Measurements from ENCODE around the gene SLFN12L.
"Not testable (repeated sequence)": the region's sequence is repeated elsewhere in the genome, so short reads cannot be mapped to it uniquely, and the experiment has no call there.

SLFN12L gene

GRCh38 chr17:35529866-35530265, 7.6 kb downstream of the SLFN12L start:
- DNase-seq = no peak
- H3K27ac ChIP-seq (ENCODE audit: insufficient read depth, low read length, poor library complexity, severe bottlenecking) = no peak overlapping the region
- no peaks in the 10 kb centered on the region for H3K27me3 ChIP-seq (replicated peaks; ENCODE audit: control insufficient read depth, insufficient read depth, low read length, poor library complexity, severe bottlenecking)
- H3K4me1 ChIP-seq (ENCODE audit: control insufficient read depth, insufficient read depth, low read length, poor library complexity, severe bottlenecking) = peaks cover 15% of the 10 kb centered on the region
- H3K9me3 ChIP-seq (ENCODE audit: control insufficient read depth, low read length) = no peaks in the 10 kb centered on the region
- H3K4me3 ChIP-seq (ENCODE audit: insufficient read depth, low read depth, low read length, poor library complexity, severe bottlenecking) = no peak overlapping the region
- no peaks in the 10 kb centered on the region for H3K36me3 ChIP-seq (ENCODE audit: control insufficient read depth, insufficient read depth, low read length)

GRCh38 chr17:35529326-35529725, 8.2 kb downstream of the SLFN12L start:
- not testable (repeated sequence) for DNase-seq; H3K9me3 ChIP-seq (ENCODE audit: control insufficient read depth, low read length); H3K27me3 ChIP-seq (replicated peaks; ENCODE audit: control insufficient read depth, insufficient read depth, low read length, poor library complexity, severe bottlenecking); H3K27ac ChIP-seq (ENCODE audit: insufficient read depth, low read length, poor library complexity, severe bottlenecking); H3K4me3 ChIP-seq (ENCODE audit: insufficient read depth, low read depth, low read length, poor library complexity, severe bottlenecking); H3K36me3 ChIP-seq (ENCODE audit: control insufficient read depth, insufficient read depth, low read length)
- peaks cover 17% of the 10 kb centered on the region for H3K4me1 ChIP-seq (ENCODE audit: control insufficient read depth, insufficient read depth, low read length, poor library complexity, severe bottlenecking)

DNA sequence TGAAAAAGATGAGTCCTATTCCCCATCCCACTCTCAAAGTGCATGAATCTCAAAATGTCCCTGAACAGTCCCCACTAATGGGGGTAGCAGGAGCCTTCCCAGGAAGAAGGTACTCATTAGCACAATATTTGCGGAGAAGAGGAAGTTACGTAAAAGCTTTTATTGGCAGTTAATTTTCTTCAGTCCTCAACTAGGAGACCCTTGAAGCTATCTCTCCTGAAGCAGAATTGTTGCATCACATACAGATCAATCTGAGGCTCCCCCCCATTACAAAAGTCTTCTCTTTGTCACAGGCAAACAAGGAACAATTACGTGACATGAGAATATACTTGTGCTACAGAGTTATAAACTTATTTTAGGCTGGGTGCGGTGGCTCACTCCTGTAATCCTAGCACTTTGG, 14.2 kb downstream of the SLFN12L start:
- DNase-seq = no peak
- peaks cover 57% of the 10 kb centered on the region for H3K4me1 ChIP-seq (ENCODE audit: control insufficient read depth, insufficient read depth, low read length, poor library complexity, severe bottlenecking)

GRCh38 chr17:35521654-35522256, 15.7 kb downstream of the SLFN12L start:
- Histone ChIP-seq H3K4me1 (ENCODE audit: control insufficient read depth, insufficient read depth, low read length, poor library complexity, severe bottlenecking) (peaks cover 57% of the 10 kb centered on the region), H3K4me3 (ENCODE audit: insufficient read depth, low read depth, low read length, poor library complexity, severe bottlenecking) (peak overlapping the region; percentile 38), H3K27ac (ENCODE audit: insufficient read depth, low read length, poor library complexity, severe bottlenecking) (peak overlapping the region; percentile 53)
- H3K27me3 ChIP-seq (replicated peaks; ENCODE audit: control insufficient read depth, insufficient read depth, low read length, poor library complexity, severe bottlenecking); H3K36me3 ChIP-seq (ENCODE audit: control insufficient read depth, insufficient read depth, low read length); H3K9me3 ChIP-seq (ENCODE audit: control insufficient read depth, low read length): not testable (repeated sequence)
- peak; percentile 33 to 52 (median 48) for DNase-seq

More for the DNA sequence above, 14.2 kb downstream of the SLFN12L start:
- H3K27ac ChIP-seq (ENCODE audit: insufficient read depth, low read length, poor library complexity, severe bottlenecking) = peak overlapping the region; percentile 51
- no peak overlapping the region for H3K4me3 ChIP-seq (ENCODE audit: insufficient read depth, low read depth, low read length, poor library complexity, severe bottlenecking)
- H3K36me3 ChIP-seq (ENCODE audit: control insufficient read depth, insufficient read depth, low read length) = peaks cover 8% of the 10 kb centered on the region
- H3K9me3 ChIP-seq (ENCODE audit: control insufficient read depth, low read length) = no peaks in the 10 kb centered on the region
- H3K27me3 ChIP-seq (replicated peaks; ENCODE audit: control insufficient read depth, insufficient read depth, low read length, poor library complexity, severe bottlenecking) = no peaks in the 10 kb centered on the region

DNA sequence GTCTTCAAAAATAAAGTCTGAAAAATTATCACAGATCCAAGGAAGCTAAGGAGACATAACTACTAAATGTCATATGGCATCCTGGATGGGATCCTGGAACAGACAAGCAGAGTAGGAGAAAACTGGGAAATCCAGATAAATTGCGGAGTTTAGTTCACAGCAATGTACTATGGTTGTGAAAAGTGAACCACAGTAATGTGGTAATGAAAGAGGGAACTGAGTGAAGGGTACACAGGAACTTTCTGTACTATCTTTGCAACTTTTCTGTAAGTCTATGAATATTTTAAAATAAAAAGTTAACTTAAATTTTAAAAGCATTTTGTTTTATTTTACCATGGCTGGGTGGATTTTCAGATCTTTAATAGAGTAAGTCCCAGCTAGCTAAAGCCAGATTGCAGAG, 16.3 kb downstream of the SLFN12L start:
- peaks cover 8% of the 10 kb centered on the region for H3K36me3 ChIP-seq (ENCODE audit: control insufficient read depth, insufficient read depth, low read length)
- no peaks in the 10 kb centered on the region for H3K27me3 ChIP-seq (replicated peaks; ENCODE audit: control insufficient read depth, insufficient read depth, low read length, poor library complexity, severe bottlenecking)
- H3K4me1 ChIP-seq (ENCODE audit: control insufficient read depth, insufficient read depth, low read length, poor library complexity, severe bottlenecking) = peaks cover 57% of the 10 kb centered on the region
- DNase-seq = no peak
- peak overlapping the region; percentile 38 for H3K4me3 ChIP-seq (ENCODE audit: insufficient read depth, low read depth, low read length, poor library complexity, severe bottlenecking)
- peak overlapping the region; percentile 52 for H3K27ac ChIP-seq (ENCODE audit: insufficient read depth, low read length, poor library complexity, severe bottlenecking)
- no peaks in the 10 kb centered on the region for H3K9me3 ChIP-seq (ENCODE audit: control insufficient read depth, low read length)

- Histone ChIP-seq H3K4me1 (ENCODE audit: control insufficient read depth, insufficient read depth, low read length, poor library complexity, severe bottlenecking) (peaks cover 57% of the 10 kb centered on the region), H3K9me3 (ENCODE audit: control insufficient read depth, low read length) (no peaks in the 10 kb centered on the region), H3K4me3 (ENCODE audit: insufficient read depth, low read depth, low read length, poor library complexity, severe bottlenecking) (peak overlapping the region; percentile 0), H3K27ac (ENCODE audit: insufficient read depth, low read length, poor library complexity, severe bottlenecking) (peak overlapping the region; percentile 6), H3K27me3 (replicated peaks; ENCODE audit: control insufficient read depth, insufficient read depth, low read length, poor library complexity, severe bottlenecking) (no peaks in the 10 kb centered on the region), H3K36me3 (ENCODE audit: control insufficient read depth, insufficient read depth, low read length) (peaks cover 11% of the 10 kb centered on the region)
- DNase-seq = no peak
Measured at GRCh38 chr17:35519906-35520442, 17.5 kb downstream of the SLFN12L start.

- H3K4me1 ChIP-seq (ENCODE audit: control insufficient read depth, insufficient read depth, low read length, poor library complexity, severe bottlenecking) = peaks cover 57% of the 10 kb centered on the region
- no peak overlapping the region for H3K27ac ChIP-seq (ENCODE audit: insufficient read depth, low read length, poor library complexity, severe bottlenecking)
- no peaks in the 10 kb centered on the region for H3K9me3 ChIP-seq (ENCODE audit: control insufficient read depth, low read length)
- H3K36me3 ChIP-seq (ENCODE audit: control insufficient read depth, insufficient read depth, low read length) = peaks cover 16% of the 10 kb centered on the region
- H3K27me3 ChIP-seq (replicated peaks; ENCODE audit: control insufficient read depth, insufficient read depth, low read length, poor library complexity, severe bottlenecking) = no peaks in the 10 kb centered on the region
- H3K4me3 ChIP-seq (ENCODE audit: insufficient read depth, low read depth, low read length, poor library complexity, severe bottlenecking) = peak overlapping the region; percentile 0
- DNase-seq = no peak
Measured at GRCh38 chr17:35519439-35519838, 18.0 kb downstream of the SLFN12L start.

DNA sequence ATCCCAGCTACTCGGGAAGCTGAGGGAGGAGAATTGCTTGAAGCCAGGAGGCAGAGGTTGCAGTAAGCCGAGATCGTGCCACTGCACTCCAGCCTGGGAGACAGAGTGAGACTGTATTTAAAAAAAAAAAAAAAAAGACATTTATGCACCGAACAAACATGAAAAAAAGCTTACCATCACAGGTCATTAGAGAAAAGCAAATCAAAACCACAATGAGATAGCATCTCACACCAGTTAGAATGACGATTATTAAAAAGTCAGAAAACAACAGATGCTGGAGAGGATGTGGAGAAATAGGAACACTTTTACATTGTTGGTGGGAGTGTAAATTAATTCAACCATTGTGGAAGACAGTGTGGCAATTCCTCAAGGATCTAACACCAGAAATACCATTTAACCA, 19.0 kb downstream of the SLFN12L start:
- Histone ChIP-seq H3K4me1 (ENCODE audit: control insufficient read depth, insufficient read depth, low read length, poor library complexity, severe bottlenecking) (peaks cover 48% of the 10 kb centered on the region), H3K36me3 (ENCODE audit: control insufficient read depth, insufficient read depth, low read length) (peaks cover 21% of the 10 kb centered on the region)
- H3K4me3 ChIP-seq (ENCODE audit: insufficient read depth, low read depth, low read length, poor library complexity, severe bottlenecking); H3K27me3 ChIP-seq (replicated peaks; ENCODE audit: control insufficient read depth, insufficient read depth, low read length, poor library complexity, severe bottlenecking); H3K27ac ChIP-seq (ENCODE audit: insufficient read depth, low read length, poor library complexity, severe bottlenecking); H3K9me3 ChIP-seq (ENCODE audit: control insufficient read depth, low read length); DNase-seq: not testable (repeated sequence)

DNA sequence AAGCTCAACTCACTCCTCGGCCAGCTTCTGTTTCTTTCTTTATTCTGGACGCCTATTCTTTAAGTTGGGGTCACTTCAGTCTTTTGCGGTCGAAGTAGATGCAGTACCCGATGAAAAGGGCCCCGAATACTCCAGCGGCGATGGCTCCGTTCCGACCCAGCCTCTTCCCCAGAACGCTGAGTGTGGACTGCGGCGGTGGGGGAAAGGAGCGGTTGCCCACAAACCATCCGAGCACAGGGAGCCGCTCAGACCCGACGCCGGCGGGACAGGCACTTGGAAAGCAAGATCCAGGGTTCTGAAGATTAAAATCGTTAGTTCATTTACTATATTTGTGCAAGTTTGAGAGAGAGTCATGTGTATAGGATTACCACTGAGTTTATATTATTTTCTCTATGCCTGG, 22.5 kb downstream of the SLFN12L start:
- no peak for DNase-seq
- Histone ChIP-seq H3K27me3 (replicated peaks; ENCODE audit: control insufficient read depth, insufficient read depth, low read length, poor library complexity, severe bottlenecking) (no peaks in the 10 kb centered on the region), H3K36me3 (ENCODE audit: control insufficient read depth, insufficient read depth, low read length) (peaks cover 28% of the 10 kb centered on the region), H3K4me3 (ENCODE audit: insufficient read depth, low read depth, low read length, poor library complexity, severe bottlenecking) (no peak overlapping the region), H3K9me3 (ENCODE audit: control insufficient read depth, low read length) (no peaks in the 10 kb centered on the region), H3K27ac (ENCODE audit: insufficient read depth, low read length, poor library complexity, severe bottlenecking) (no peak overlapping the region), H3K4me1 (ENCODE audit: control insufficient read depth, insufficient read depth, low read length, poor library complexity, severe bottlenecking) (peaks cover 14% of the 10 kb centered on the region)

DNA sequence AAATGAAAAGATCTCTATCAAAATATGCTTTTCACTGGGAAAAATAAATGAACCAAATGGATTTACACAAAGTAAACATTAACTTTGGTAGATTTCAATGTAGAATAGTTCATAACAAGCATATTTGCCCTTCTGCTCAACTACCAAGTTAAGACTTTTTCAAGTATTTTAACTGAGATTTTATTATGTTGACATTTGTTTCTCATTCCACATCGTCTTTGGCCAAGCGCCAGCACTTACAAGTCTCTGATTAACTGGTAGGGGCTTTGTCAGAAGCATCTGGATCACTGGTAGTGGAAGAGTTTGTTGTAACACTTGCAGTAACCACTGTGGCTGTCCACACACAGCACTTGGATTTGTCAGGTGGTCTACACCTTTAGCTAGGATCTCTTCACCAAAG, 22.9 kb downstream of the SLFN12L start:
- no peak for DNase-seq
- H3K27ac ChIP-seq (ENCODE audit: insufficient read depth, low read length, poor library complexity, severe bottlenecking) = no peak overlapping the region
- no peak overlapping the region for H3K4me3 ChIP-seq (ENCODE audit: insufficient read depth, low read depth, low read length, poor library complexity, severe bottlenecking)
- no peaks in the 10 kb centered on the region for H3K27me3 ChIP-seq (replicated peaks; ENCODE audit: control insufficient read depth, insufficient read depth, low read length, poor library complexity, severe bottlenecking)
- peaks cover 9% of the 10 kb centered on the region for H3K4me1 ChIP-seq (ENCODE audit: control insufficient read depth, insufficient read depth, low read length, poor library complexity, severe bottlenecking)
- peaks cover 26% of the 10 kb centered on the region for H3K36me3 ChIP-seq (ENCODE audit: control insufficient read depth, insufficient read depth, low read length)
- no peaks in the 10 kb centered on the region for H3K9me3 ChIP-seq (ENCODE audit: control insufficient read depth, low read length)
